ENCODE data around the gene TRABD. TPM values are rescaled to one million over a fixed set of nuclear protein-coding genes. Genes with fewer than 3 reads are reported as not detected.
A peak's percentile ranks its signal among the peaks of the same experiment; 100 is the strongest.
"Not testable (repeated sequence)": the region's sequence is repeated elsewhere in the genome, so short reads cannot be mapped to it uniquely, and the experiment has no call there.

TRABD gene
- total RNA-seq, 2 donors from 2014 or later, result 82.8 to 110 TPM

DNA sequence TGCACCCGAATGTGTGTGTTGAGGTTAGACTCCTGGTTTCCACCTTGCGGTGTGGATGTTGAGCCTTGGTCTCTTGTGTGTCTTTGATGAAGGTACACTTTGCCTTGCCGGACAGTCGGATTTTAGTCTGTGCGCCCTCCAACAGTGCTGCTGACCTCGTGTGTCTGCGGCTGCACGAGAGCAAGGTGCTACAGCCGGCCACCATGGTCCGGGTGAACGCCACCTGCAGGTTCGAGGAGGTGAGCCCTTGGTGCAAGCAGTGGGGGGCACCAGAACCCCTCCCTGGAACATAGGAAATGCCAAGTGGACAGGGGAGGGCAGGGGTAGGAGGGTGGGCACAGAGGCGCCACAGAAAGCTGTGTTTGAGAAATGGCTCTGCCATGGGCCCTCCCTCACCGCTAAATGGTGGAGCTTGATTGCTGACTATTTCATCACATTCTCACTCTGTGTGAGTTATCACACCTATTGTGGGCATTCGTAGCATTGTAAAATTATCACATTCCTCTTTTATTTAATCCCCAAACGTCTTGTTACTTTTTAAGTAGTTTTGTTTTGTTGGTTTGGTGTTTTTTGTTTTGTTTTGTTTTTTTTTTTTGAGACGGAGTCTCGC is 41.6 kb upstream of the TRABD start:
- DNase-seq (no peak), ATAC-seq (no peak)
- H3K4me1 ChIP-seq, result peaks cover 26% of the 10 kb centered on the region
- TF ChIP-seq, protein P1, sequence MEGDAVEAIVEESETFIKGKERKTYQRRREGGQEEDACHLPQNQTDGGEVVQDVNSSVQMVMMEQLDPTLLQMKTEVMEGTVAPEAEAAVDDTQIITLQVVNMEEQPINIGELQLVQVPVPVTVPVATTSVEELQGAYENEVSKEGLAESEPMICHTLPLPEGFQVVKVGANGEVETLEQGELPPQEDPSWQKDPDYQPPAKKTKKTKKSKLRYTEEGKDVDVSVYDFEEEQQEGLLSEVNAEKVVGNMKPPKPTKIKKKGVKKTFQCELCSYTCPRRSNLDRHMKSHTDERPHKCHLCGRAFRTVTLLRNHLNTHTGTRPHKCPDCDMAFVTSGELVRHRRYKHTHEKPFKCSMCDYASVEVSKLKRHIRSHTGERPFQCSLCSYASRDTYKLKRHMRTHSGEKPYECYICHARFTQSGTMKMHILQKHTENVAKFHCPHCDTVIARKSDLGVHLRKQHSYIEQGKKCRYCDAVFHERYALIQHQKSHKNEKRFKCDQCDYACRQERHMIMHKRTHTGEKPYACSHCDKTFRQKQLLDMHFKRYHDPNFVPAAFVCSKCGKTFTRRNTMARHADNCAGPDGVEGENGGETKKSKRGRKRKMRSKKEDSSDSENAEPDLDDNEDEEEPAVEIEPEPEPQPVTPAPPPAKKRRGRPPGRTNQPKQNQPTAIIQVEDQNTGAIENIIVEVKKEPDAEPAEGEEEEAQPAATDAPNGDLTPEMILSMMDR (IDR thresholded peaks at IDR 0.05), result no peak
- TF ChIP-seq POLR2A (IDR thresholded peaks at IDR 0.05), result no peak
- H3K27ac ChIP-seq, result no peak overlapping the region
- intact Hi-C loops (cut with DNase I), result no loop called here
- H3K36me3 ChIP-seq (replicated peaks in 1 of 2; ENCODE audit: insufficient read depth in 1 of 2, low read depth in 2 of 2), result no peaks in the 10 kb centered on the region
- 74 to 85% methylated on average over 15 to 18 of the region's 18 CpGs for WGBS, 2 donors
- H3K4me3 ChIP-seq, result no peak overlapping the region
- H3K27me3 ChIP-seq, result no peaks in the 10 kb centered on the region
- H3K9me3 ChIP-seq, result no peaks in the 10 kb centered on the region

DNA sequence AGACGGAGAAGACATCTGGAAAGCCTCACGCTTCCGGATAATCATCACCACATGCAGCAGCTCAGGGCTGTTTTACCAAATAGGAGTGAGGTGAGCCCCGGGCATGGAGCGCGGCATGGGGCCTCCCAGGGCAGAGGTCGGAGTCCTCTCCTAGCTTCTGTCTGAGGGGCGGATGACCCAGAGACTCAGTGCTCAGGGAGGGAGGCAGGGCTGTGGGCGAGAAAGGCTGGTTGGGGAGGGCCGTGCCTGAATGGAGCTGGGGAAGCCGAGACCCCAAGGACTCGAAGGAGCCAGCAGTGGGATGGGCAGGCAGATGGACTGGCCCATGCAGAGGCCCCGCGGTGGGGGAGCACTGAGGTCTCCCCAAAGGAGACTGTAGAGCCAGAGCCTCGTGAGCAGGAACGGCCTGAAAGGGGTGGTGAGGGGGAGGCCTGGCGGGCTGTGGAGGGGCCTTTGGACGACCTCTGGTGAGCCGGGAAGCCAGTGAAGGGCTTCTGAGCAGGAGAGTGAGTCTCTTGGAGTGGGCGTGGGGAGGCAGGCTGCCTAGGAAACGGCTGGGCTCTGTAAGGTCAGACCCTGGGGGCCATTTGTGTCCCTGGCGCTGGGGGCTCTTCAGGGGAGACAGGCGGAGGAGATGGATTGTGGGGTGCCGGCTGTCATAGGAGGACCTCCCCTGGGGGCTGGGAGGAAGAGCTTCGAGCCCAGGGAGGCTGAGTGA is 39.8 kb upstream of the TRABD start:
- Histone ChIP-seq H3K4me3 (no peak overlapping the region), H3K4me1 (peaks cover 21% of the 10 kb centered on the region), H3K36me3 (replicated peaks in 1 of 2; ENCODE audit: insufficient read depth in 1 of 2, low read depth in 2 of 2) (no peaks in the 10 kb centered on the region), H3K27me3 (no peaks in the 10 kb centered on the region), H3K9me3 (no peaks in the 10 kb centered on the region), H3K27ac (no peak overlapping the region)
- no peak for ATAC-seq
- no peak for TF ChIP-seq POLR2A (IDR thresholded peaks at IDR 0.05)
- TF ChIP-seq, protein P1 (IDR thresholded peaks at IDR 0.05), result no peak
- intact Hi-C loops (cut with DNase I), result no loop called here
- whole genome bisulfite sequencing, 2 donors, result 64 to 70% methylated on average over 25 of the region's 25 CpGs
- no peak for DNase-seq

DNA sequence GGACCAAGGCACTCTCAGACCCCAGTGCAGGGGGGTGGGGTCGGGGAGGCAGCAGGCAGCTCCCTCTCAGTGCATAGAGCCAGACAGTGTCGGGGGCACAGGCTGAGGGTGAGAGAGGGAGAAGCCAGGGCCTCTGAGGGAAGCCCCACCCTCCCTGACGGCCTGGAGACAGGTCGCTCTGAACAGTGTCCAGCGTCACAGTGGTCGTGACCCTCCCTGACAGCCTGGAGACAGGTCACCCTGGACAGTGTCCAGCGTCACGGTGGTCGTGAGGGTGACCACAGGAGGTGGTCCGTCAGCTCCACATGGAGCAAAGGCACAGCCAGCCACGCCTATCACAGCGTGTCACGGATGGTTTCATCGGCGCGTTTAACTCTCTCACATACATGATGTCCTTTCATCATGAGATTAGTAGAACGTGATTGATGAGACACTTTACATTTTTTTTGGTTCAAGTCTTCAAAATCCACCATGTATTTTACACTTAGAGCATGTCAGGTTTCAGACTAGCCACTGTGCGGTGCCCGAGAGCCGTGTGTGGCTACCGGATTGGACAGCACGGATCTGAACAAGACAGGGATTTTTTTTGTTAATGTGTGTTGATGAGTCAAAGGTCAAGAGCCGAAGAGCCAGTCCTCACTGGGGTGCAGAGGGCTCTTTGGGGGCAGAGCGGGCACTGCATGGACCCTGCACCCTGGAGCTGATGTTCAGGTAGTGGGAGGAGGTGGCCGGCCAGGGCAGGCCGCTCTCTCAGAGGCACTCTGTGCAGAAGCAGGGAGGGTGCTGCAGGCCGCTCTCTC is 39.1 kb upstream of the TRABD start:
- DNase-seq (peak; percentile 61 to 76 (median 70)), ATAC-seq (peak; percentile 67)
- peaks cover 14% of the 10 kb centered on the region for H3K4me1 ChIP-seq
- H3K4me3 ChIP-seq, result no peak overlapping the region
- TF ChIP-seq POLR2A (IDR thresholded peaks at IDR 0.05), result no peak
- TF ChIP-seq, protein P1 (IDR thresholded peaks at IDR 0.05), result peak; percentile 60 to 91 (median 88)
- intact Hi-C loops (cut with DNase I), result no loop called here
- H3K27ac ChIP-seq, result no peak overlapping the region
- H3K36me3 ChIP-seq (replicated peaks in 1 of 2; ENCODE audit: insufficient read depth in 1 of 2, low read depth in 2 of 2), result no peaks in the 10 kb centered on the region
- no peaks in the 10 kb centered on the region for H3K9me3 ChIP-seq
- WGBS, 2 donors, result 34 to 37% methylated on average over 22 to 27 of the region's 27 CpGs
- no peaks in the 10 kb centered on the region for H3K27me3 ChIP-seq

DNA sequence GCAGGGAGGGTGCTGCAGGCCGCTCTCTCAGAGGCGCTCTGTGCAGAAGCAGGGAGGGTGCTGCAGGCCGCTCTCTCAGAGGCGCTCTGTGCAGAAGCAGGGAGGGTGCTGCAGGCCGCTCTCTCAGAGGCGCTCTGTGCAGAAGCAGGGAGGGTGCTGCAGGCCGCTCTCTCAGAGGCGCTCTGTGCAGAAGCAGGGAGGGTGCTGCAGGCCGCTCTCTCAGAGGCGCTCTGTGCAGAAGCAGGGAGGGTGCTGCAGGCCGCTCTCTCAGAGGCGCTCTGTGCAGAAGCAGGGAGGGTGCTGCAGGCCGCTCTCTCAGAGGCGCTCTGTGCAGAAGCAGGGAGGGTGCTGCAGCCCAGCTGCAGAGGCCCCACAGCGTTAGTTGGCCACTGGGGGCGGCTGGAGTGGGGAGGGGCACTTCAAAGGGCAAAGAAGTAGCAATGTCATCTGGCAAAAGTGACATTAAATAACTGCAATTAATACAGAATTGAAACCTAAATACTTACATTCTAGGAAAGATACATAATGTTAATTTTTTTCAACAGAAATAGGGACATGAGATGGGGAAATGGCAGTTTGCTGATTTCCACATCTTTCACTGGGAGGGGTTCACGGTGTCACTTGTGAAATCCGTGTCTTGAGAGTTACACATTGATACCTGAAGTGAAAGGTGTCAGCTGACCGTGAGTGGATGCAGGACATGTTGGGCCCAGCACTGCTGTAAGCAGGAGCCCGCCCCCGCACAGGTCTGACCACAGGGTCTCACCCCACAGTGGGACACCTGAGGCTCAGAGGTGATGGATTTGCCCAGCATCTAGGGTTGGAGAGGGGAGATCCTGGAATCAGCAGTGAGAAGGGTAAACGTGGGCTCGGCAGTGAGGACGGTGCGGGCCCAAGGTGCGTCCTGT is 38.2 kb upstream of the TRABD start:
- 73 to 74% methylated on average over 10 to 16 of the region's 26 CpGs for WGBS, 2 donors
- H3K27me3 ChIP-seq; DNase-seq; H3K36me3 ChIP-seq (replicated peaks in 1 of 2; ENCODE audit: insufficient read depth in 1 of 2, low read depth in 2 of 2); H3K4me1 ChIP-seq; H3K9me3 ChIP-seq; H3K27ac ChIP-seq; intact Hi-C loops (cut with DNase I); ATAC-seq; H3K4me3 ChIP-seq: not testable (repeated sequence)
